SKM-1 treated with dmso at 0.1 percent for 144 hours (cell line): ENCODE measurements around the gene PPP3R1.
"Not testable (repeated sequence)": the region's sequence is repeated elsewhere in the genome, so short reads cannot be mapped to it uniquely, and the experiment has no call there.

Source experiments
- DNase-seq: peaks from one replicate; lab custom pipeline; 2025; ENCODE audit not compliant: unreplicated experiment; lab: John Stamatoyannopoulos, UW

PPP3R1 gene

DNA sequence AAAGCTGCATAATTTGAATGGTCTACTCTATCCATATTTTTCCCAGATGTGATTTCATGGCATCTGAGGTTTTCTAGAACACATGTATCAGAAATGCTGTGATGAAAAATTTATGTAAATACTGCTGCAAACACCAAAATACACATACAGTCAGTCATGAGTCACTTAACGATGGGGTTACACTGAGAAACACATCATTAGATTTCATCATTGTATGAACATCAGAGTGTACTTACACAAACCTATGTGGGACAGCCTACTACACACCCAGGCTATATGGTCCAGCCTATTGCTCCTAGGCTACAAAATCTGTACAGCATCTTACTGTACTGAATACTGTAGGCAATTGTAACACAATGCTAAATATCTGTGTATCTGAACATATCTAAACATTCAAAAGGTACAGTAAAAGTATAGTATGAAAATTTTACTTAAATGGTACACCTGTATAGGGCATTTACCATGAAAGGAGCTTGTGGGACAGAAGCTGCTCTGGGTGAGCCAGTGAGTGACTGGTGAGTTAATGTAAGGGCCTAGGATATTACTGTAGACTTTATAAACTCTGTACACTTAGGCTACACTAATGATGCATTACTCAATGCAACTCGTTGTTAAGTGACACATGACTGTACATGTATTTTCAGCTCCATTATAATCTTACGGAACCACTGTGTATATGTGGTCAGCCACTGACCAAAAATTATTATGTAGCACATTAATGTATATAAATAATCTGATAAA is 61.2 kb downstream of the PPP3R1 start:
- DNase-seq: no peak

DNA sequence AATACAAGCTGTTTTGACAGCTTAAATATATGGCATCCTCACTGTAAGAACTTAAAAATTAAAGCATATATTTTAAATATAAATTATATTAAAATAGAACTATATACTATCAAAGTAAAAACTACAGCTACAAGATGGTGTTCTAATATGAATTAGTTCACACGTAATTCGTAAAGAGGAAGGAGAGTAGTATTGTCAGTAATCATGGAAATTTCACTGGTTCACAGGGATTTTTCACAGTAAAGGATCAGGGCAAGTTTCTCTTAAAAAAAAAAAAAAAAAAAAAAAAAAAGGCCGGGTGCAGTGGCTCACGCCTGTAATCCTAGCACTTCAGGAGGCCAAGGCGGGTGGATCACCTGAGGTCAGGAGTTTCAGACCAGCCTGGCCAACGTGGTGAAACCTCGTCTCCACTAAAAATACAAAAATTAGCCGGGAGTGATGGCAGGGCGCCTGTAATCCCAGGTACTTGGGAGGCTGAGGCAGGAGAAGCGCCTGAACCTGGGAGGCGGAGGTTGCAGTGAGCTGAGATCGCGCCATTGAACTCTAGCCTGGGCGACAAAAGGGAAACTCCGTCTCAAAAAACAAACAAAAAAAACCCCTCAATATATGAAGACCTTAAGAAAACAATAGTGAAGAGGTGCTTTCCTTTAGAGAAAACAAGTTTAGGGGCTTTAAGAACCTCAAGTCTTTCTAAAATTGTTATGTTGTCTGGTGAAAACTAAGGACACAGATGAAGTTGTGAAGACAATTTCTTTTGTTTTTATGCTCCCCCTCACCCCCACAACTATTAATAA is 62.1 kb downstream of the PPP3R1 start:
- no peak for DNase-seq

DNA sequence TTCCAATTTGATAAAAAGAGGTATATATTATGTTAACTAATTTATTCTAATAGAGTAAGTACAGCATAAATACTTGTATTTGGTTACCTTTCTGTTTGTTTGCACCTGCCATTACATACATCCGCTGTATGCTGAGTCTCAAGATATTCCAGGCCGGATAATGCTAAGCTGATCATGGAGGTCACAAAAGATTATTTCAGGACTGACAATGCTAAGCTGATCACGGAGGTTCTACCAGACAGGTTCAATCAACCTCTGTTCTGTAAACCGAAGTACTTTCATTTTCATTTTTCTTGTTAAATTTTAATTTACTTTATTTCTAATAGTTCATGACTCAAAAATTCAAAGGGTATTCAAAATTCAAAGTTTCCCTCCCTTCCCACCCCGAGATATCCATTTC is 63.5 kb downstream of the PPP3R1 start:
- no peak for DNase-seq

DNA sequence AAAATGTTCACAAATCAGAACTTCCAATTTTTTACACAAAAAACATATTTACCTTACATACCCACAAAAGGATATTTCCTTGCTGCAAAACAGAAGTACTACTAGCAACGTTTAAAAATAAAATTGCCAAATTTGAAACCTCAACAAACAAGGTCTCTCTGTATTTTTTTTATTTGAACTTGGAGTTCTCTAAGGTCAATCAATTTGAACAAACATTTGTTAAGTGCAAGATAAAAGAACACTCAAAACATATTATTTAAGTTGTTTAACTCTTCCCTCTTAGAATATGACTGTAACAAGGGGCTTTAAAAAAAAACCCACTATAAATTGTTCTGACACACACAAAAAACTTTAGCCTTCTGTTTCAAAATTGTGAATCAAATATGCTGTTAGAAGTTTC is 65.0 kb downstream of the PPP3R1 start:
- no peak for DNase-seq

DNA sequence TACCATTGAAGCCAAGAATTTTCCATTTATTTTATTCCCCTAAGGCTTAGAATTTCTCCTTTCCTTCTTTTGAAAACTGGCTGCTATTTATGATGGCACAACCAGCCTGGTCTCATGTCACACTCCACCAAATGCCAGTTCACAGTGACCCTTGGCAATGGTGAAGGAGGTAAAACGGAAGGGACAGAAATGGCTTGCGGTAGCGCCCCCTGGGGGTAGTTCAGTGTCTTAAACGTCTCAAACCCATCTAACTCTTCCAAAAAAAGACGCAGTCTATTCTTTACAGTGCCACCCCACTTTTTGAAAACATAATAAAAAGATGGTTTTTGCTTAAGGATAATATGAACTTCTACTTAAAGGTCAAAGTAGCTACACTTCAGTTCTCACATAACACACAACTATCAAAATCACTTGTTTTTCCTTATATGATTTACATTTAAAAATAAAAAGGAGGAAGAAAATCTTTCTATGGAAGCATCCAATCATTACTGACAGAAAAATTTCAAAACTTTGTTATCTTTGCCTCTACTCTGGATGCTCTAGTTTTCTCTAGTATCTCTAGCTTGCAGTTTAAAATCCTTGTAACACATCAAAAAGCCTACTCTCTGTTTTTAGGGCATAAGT is 66.7 kb downstream of the PPP3R1 start:
- peak; percentile 60 for DNase-seq

DNA sequence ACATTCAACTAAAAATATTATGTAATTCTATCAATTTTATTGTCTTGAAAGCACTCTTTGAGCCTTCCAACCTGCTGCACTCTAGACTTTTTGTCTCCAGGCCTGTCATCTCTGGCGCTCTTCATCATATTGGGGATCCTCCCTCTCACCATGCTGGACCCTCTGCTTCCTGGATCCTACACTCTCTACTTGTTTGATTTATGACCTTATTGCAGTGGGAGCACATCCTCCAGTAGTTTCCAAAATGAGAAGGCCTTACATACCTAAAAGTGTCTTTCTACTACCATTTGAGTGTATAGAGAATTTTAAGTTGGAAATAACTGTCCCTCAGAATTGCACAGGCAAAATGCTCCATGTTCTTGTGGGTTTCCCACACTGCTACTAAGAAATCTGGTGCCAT is 69.4 kb downstream of the PPP3R1 start:
- no peak for DNase-seq

DNA sequence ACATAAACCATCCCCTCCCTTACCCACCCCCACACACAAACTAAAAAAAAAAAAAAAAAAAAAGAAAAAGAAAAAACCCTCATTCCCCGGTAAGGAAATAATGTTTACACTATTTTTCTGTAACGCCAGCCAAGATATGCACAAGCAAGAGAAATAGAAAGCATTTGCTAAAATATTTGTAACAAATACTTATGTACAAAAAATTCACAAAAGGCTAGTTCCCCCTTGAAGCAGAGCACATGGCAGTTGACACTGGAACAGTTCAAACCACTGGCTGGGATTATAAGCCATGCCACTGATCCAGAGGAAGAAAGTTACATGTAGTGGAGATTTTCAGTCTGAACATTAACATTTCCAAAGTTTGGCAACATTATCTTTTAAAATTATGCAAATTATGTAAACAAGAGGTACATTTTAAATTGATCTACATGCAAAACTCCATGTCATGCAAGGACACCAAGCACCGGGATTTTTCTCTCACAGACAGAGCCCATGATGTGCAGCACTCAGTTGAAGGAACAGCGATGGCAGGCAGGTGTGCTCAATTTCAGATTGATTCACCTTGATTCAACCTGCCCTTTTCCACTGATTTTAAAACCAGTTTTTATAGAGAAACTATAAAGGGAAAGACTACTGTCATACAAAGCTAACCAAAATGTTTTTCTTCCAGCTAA is 73.2 kb downstream of the PPP3R1 start:
- no peak for DNase-seq

DNA sequence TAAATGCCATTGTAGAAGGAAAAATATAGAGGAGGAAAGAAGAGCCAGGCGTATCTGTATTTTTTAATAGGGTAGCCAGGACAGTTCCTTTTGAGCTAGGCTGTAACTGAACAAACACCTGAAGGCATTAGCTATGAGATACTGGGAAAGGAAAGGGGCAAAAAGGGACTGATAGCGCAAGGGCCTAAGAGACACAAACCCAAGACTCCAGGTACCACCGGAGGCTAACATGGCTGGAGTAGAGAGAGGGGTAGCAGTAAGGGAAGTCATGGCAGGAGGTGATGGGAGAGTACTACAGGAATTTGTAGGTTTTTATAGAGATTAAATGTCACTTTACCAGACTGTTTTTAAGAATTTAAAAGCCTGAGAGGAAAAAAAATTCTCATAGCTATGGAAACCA is 73.9 kb downstream of the PPP3R1 start:
- no peak for DNase-seq

DNA sequence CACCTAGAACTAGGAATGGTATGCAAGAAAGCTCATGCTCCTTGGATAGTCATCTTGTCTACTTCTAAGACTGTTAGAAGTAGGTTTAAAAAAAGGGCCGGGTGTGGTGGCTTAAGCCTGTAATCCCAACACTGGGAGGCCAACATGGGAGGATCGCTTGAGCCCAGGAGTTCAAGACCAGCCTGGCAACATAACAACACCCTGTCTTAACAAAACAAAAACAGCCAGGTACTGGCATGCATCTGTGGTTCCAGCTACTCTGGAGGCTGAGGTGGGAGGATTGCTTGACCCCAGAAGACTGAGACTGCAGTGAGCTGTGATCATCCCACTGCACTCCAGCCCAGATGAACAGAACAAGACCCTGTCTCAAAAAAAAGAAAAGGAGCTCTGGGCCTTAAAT is 74.8 kb downstream of the PPP3R1 start:
- DNase-seq: no peak

DNA sequence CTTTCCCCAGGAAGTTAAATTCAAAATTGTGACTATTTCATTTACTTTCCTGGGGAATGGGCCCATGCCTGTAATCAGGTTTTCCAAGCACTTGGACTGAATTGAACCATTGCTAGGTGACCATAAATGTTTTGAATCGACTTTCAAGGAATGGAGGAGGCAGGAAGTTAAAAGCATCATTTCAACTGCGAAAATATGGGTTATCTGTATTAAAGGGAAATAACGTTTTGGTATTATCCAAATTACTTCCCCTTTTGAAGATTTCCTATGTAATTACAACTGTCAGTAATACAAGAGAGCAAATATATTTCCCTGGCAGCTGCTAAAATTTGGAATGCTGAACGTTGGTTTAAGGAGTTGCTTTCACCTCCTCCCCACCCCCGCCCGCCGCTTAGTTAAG is 75.7 kb downstream of the PPP3R1 start:
- no peak for DNase-seq

DNA sequence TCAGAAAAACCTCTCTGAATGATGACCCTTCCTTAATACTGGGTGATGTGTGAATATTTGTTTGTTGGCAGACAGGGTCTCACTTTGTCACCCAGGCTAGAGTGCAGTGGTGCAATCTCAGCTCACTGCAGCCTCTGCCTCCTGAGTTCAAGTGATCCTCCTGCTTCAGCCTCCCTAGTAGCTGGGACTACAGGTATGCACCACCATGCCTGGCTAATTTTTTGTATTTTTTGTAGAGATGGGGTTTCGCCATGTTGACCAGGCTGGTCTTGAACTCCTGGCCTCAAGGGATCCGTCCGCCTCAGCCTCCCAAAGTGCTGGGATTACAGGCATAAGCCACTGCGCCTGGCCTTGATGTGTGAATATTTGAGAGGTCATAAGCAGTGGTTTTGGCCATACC is 77.1 kb downstream of the PPP3R1 start:
- DNase-seq: not testable (repeated sequence)

DNA sequence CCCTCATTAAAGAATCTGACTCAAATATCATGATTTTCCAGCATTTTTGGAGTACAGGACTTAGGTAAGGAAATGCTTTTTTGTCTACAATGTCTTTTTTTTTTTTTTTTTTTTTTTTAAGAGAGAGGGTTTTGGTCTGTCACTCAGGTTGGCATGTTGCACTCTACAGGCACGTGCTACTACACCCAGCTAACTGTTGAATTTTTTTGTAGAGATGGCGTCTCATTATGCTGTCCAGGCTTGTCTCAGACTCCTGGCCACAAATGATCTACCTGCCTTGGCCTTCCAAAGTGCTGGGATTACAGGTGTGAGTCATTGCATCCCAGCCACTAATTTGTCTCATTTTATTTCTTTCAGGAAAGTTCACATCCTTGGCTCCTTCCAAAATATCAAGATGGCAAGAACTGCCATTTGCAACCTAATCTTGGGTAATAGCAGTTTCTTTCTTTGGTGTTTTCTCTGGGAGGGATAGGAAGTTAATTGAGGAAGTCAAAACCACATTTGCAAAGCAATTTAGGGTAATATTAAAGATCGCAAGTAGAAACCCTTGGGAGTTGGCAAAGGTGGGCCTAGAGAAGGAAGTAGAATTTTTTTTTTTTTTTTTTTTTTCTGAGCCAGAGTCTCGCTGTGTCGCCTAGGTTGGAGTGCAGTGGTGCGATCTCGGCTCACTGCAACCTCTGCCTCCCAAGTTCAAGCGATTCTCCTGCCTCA is 79.2 kb downstream of the PPP3R1 start:
- DNase-seq: peak; percentile 94

DNA sequence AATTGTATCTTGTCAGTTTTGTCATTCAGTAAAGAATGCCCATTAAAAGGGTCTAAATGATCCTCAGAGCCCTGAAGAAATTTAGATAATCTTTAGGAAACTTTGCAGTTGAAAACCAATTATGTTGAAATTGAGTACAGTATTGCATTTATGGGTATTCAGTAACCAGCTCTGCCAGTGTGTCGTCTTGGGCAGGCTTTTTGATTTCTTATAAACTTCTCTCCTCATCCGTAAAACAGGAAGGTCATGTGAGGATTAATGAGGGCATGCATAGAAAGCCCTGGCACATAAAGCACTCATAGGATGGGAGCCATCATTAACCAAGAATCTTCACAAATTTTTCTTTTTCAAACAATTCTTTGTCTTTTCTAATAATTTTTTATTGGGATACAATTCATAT is 79.8 kb downstream of the PPP3R1 start:
- DNase-seq: no peak

DNA sequence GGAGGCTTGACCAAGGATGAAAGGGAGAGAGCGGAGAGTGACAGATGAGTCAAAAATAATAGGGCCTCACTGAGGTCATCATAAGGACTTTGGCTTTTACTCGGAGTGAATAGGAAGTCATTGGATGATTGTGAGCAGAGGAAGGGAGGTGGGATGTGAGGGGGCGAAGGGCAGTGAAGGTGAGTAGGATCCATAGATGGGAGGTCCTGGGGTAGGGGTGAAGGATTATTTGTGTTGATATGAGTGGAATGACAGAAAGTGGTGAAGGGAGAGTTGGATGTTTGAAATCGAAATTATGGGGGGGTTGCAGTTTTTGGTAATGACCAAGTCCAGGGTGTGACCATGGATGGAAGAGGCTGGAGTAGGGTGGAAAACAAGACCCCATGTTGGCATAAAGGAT is 80.6 kb downstream of the PPP3R1 start:
- DNase-seq: no peak

DNA sequence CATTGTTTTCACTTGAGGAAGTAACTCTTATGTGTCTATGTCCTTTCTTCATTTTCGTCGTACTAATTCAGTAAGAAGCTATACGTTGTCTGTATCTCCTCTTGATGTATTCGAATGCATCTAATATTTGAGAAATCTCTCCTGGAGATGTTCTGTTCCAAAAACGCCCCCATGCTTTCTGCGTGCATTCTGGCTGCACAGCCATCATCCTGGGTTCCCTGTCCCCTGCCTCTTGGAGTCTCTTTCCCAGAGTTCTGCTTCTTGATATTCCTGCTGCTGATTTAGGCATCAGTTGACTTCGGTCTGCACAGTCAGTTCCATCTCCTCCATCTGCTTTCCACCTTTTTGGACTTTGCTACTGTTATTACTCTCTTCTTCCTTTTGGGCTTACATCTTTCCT is 81.2 kb downstream of the PPP3R1 start:
- no peak for DNase-seq

DNA sequence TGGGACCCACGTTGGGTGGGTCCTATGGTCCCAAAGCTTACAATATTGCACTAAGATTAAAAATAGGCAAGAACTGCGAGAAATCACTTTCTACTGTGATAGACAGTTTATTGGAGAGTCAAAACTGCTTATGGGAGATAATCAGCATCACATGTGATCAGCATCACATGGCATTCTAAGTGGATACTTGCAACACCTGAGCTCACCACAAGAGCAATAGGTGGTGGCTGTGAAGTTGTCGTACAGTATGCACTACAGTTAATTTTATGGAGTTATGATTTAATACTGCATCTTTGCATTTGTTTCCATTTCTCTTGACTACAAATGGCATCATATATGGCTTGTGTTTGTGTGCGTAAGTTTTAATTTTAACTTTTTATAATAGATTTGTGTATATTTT is 83.0 kb downstream of the PPP3R1 start:
- no peak for DNase-seq

DNA sequence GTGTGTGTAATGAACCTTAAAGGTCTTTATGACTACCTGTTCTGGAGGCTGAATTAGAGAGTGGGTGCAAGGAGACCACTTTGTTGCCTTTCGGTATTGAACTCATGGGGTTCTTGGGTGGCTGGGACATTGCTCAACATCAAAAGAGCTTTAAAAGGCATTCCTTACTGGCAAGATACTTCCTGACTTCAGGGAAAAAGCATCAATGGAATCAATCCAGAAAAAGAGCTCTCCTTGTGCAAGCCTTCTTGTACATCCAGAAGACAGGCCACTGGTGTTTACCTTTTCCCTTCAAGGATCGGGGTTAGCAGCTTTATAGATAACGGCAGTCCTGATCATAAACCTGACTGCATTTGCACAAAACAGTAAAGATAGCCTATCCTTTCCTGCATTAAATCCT is 85.1 kb downstream of the PPP3R1 start:
- no peak for DNase-seq

DNA sequence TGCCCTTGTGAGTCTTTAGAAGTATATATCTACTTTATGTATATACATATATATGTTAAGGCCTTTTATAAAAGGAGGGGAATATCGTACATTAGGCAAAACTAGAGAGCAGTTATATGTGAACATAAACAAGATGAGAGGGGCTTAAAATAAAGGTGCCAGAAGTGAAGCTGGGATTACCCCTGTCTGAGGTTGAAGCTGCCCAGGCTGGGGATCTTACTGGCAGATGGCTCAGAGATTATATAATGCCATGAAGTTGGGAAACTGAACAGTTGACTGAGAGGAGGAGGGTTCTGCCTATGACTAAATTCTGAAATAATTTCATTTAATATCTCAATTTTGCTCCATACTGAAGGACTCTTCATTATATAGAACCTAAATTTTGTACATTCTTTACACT is 88.7 kb downstream of the PPP3R1 start:
- no peak for DNase-seq

DNA sequence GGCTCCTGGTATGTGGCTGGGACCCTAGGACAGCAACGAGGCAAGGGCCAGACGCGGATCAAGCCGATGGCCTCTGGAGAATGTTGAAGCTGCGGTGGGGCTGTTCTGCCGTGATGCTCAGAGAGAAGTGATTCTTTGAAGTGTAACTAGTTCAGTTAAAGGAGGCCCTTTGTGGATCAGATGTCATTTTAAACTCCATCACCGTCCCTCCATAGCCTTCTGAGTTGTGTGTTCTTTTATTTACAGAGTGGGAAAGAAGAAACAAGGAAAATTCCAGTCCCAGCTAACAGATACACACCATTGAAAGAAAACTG is 94.2 kb downstream of the PPP3R1 start:
- DNase-seq: no peak

DNA sequence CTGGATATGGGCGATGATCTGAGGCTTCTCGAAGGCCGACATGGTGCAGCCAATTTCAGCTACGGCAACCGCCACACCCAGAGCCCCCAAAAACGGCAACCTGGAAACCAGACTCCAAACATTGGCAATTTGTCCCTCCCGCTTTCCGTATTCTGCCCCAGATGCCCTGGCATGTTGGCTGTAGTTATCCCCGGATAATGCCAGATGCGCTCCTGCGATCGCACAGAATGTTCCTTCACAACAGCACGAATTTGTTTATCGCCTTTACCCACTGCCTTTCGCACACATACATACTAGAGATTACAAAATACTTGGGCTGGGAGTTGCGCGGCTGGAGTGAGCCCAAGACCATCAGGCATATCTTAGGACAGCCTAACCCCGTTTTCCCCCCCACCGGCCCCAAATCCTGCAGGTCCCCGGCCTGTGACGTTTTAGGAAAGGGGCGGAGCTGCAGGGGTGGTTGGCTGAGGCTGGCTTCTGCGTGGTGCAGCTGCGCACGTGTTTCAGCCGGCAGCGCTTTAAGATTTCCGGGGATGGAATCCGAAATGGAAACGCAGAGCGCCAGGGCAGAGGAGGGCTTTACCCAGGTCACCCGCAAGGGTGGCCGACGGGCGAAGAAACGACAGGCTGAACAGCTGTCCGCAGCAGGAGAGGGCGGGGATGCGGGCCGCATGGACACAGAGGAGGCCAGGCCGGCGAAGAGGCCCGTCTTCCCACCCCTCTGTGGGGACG is 94.8 kb downstream of the PPP3R1 start, which contains the start of gene PNO1:
Gene PNO1 (plus strand): TSS at position 487 of the 732 bp plus-strand sequence. CDS start 47 bp downstream, at position 534.
- DNase-seq: peak; percentile 93
